Esophagus muscularis mucosa (tissue), 4 donors: ENCODE data around the gene GJB3.

Experiments used
- EP300 ChIP-seq: sonication (generic); formaldehyde crosslinking; IDR thresholded peaks from one replicate; pipeline ENCODE4 v1.6.1; 2017; ENCODE audit warnings: antibody characterized with exemption
- POLR2A ChIP-seq: fragments of 450-650 bp; IDR thresholded peaks from one replicate; pipeline ENCODE4 v1.6.1; 2017; ENCODE audit warnings: antibody characterized with exemption, moderate library complexity, mild to moderate bottlenecking, low read depth
- POLR2AphosphoS5 ChIP-seq, 2 donors: sonication (generic); formaldehyde crosslinking; IDR thresholded peaks; one replicate each; pipeline ENCODE4 v1.6.1; 2017; ENCODE audit warnings: antibody characterized with exemption in 2 of 2
- TF ChIP-seq, protein P1 (sequence below), 3 experiments: fragments of 200-600 bp in 2 of 3; fragments of 450-650 bp in 1 of 3; sonication (generic) in 2 of 3; IDR thresholded peaks; one replicate each; pipeline ENCODE4 v1.5.1; 2017 to 2019; ENCODE audit warnings: antibody characterized with exemption in 3 of 3, mild to moderate bottlenecking in 2 of 3, moderate library complexity in 1 of 3

DNA sequence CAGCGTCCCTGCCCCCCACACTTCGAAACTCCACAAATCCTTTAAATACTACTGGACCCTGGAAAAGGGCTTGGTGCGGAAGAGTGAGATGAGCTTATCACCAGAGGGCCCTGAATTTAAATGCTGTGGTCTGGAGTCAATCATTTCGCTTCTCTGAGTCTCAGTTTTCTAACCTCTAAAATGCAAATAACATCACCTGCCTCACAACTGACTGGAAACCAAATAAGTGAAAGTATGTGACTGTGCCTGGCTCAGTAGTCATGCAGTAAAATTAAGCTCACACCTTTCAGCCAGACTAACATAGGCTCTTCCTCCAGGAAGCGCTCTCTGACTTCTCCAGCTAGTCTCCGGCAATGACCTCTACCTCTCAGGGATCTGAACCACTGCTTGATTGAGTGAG, 16.0 kb downstream of the GJB3 start:
- TF ChIP-seq, protein P1, sequence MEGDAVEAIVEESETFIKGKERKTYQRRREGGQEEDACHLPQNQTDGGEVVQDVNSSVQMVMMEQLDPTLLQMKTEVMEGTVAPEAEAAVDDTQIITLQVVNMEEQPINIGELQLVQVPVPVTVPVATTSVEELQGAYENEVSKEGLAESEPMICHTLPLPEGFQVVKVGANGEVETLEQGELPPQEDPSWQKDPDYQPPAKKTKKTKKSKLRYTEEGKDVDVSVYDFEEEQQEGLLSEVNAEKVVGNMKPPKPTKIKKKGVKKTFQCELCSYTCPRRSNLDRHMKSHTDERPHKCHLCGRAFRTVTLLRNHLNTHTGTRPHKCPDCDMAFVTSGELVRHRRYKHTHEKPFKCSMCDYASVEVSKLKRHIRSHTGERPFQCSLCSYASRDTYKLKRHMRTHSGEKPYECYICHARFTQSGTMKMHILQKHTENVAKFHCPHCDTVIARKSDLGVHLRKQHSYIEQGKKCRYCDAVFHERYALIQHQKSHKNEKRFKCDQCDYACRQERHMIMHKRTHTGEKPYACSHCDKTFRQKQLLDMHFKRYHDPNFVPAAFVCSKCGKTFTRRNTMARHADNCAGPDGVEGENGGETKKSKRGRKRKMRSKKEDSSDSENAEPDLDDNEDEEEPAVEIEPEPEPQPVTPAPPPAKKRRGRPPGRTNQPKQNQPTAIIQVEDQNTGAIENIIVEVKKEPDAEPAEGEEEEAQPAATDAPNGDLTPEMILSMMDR (IDR thresholded peaks at IDR 0.05), result no peak
- TF ChIP-seq EP300 (no peak), POLR2A (no peak), POLR2AphosphoS5 (IDR thresholded peaks at IDR 0.05) (no peak)
